COR-L47 (cell line): Measurements from ENCODE around the gene RFX3.

Source experiments
- DNase-seq: peaks from one replicate; lab custom pipeline; 2025; lab: John Stamatoyannopoulos, UW

The RFX3 gene

GRCh38 chr9:3277200-3277599, 248.6 kb downstream of the RFX3 start:
- DNase-seq: no peak

GRCh38 chr9:3271581-3271980, 254.2 kb downstream of the RFX3 start:
- DNase-seq: peak; percentile 6

- DNase-seq: no peak
These were observed 254.6 kb downstream of the RFX3 start for GRCh38 chr9:3271157-3271556.

GRCh38 chr9:3268223-3268622, 257.6 kb downstream of the RFX3 start:
- DNase-seq: no peak

- DNase-seq: no peak
These were observed 262.1 kb downstream of the RFX3 start for GRCh38 chr9:3263698-3264097.

GRCh38 chr9:3262826-3263529, 262.8 kb downstream of the RFX3 start:
- no peak for DNase-seq

- no peak for DNase-seq
These were observed 264.3 kb downstream of the RFX3 start for GRCh38 chr9:3261484-3261883.

GRCh38 chr9:3256571-3257330, 269.1 kb downstream of the RFX3 start:
- DNase-seq: no peak

- no peak for DNase-seq
These were observed 274.5 kb downstream of the RFX3 start for GRCh38 chr9:3251309-3251708.

- DNase-seq: no peak
These were observed 275.1 kb downstream of the RFX3 start for GRCh38 chr9:3250741-3251140.

- no peak for DNase-seq
These were observed 278.6 kb downstream of the RFX3 start for GRCh38 chr9:3247211-3247610.

GRCh38 chr9:3246241-3246640, 279.6 kb downstream of the RFX3 start:
- DNase-seq: peak; percentile 38

GRCh38 chr9:3244963-3245653, 280.7 kb downstream of the RFX3 start:
- DNase-seq: peak; percentile 90

GRCh38 chr9:3243683-3244082, 282.1 kb downstream of the RFX3 start:
- DNase-seq: no peak

- DNase-seq: no peak
These were observed 284.5 kb downstream of the RFX3 start for GRCh38 chr9:3241290-3241689.

GRCh38 chr9:3240656-3241268, 285.0 kb downstream of the RFX3 start:
- peak; percentile 67 for DNase-seq

GRCh38 chr9:3239240-3239639, 286.6 kb downstream of the RFX3 start:
- no peak for DNase-seq

- DNase-seq: no peak
These were observed 287.6 kb downstream of the RFX3 start for GRCh38 chr9:3238236-3238635.

GRCh38 chr9:3237121-3237520, 288.7 kb downstream of the RFX3 start:
- DNase-seq: no peak

GRCh38 chr9:3235497-3235896, 290.3 kb downstream of the RFX3 start:
- DNase-seq: no peak

GRCh38 chr9:3224931-3225330, 300.9 kb downstream of the RFX3 start:
- DNase-seq: no peak

- DNase-seq: no peak
These were observed 310.1 kb downstream of the RFX3 start for GRCh38 chr9:3215658-3216057.

GRCh38 chr9:3214741-3215140, 311.1 kb downstream of the RFX3 start:
- no peak for DNase-seq
